Left lung (tissue), 10 donors: Measurements from ENCODE around the gene BNC2. TPM values are rescaled to one million over a fixed set of nuclear protein-coding genes. Genes with fewer than 3 reads are reported as not detected.

Source experiments
- ATAC-seq: fragments of 200-7000 bp; cut with Tn5 transposase; one replicate; pipeline ENCODE4 v1.9.1; 2020; ENCODE audit warnings: moderate library complexity
- DNase-seq, 4 donors: peaks; one replicate each; pipeline ENCODE4 v3.0.0-alpha.2; 2013 to 2020
- H3K27ac ChIP-seq, 2 donors: fragments of 200-600 bp; sonication (generic) in 1 of 2; one replicate each; pipeline versions ENCODE4 v1.5.0 to v1.8.0; 2020 to 2021
- H3K27me3 ChIP-seq, 2 donors: fragments of 200-600 bp; sonication (generic) in 1 of 2; one replicate each; pipeline versions ENCODE4 v1.5.0 to v1.8.0; 2020 to 2021
- H3K36me3 ChIP-seq, 2 donors: fragments of 200-600 bp; sonication (generic) in 1 of 2; one replicate each; pipeline versions ENCODE4 v1.5.0 to v1.8.0; 2020 to 2021
- H3K4me1 ChIP-seq, 2 donors: fragments of 200-600 bp; one replicate each; pipeline ENCODE4 v1.8.0; 2021
- H3K4me3 ChIP-seq, 2 donors: fragments of 200-600 bp; sonication (generic) in 1 of 2; one replicate each; pipeline versions ENCODE4 v1.5.0 to v1.8.0; 2020 to 2021; ENCODE audit warnings: mild to moderate bottlenecking in 1 of 2
- H3K9me3 ChIP-seq, 2 donors: fragments of 200-600 bp; sonication (generic) in 1 of 2; one replicate each; pipeline versions ENCODE4 v1.5.0 to v1.8.0; 2020 to 2021
- intact Hi-C, 2 donors: fragments of 100-400 bp; cut with DNase I; formaldehyde crosslinking; loops; one replicate each; pipeline versions ENCODE4 v1.11.2 to v1.14.2; 2022
- polyA plus RNA-seq, 6 donors: library from polyadenylated mRNA; unstranded; fragments of 120-200 nt; gene quantifications; one replicate each; pipeline ENCODE4 v1.2.1, GENCODE V29; 2013; ENCODE audit not compliant: insufficient read length in 6 of 6
- total RNA-seq, 2 donors: library from RNA; stranded (reverse); fragmentation: NEBNext Ultra II Directional; extraction: Animal tissue kit (Norgen Biotek cat#: 25700); gene quantifications; one replicate each; pipeline ENCODE4 v1.2.1, GENCODE V29; 2021
- TF ChIP-seq, protein P1 (sequence below), 2 donors: fragments of 200-600 bp; sonication (generic) in 1 of 2; IDR thresholded peaks; one replicate each; pipeline versions ENCODE4 v1.5.0 to v1.8.0; 2021; ENCODE audit warnings: antibody characterized with exemption in 2 of 2
- donor health status: DM: no; HTN: yes; CAD: no.
- donor health status: DM: no; HTN: no; CAD: no.

Gene BNC2
- total and polyA plus RNA-seq, 8 donors: 9.6 to 19.3 (median 12.9) TPM

GRCh38 chr9:16864649-16865434 lies 5.6 kb downstream of the BNC2 start:
- Histone ChIP-seq H3K27ac (peak overlapping the region in 1 of 2 donors; percentile 48), H3K27me3 (peaks cover 0 to 26% of the 10 kb centered on the region in 2 donors), H3K4me3 (no peak overlapping the region), H3K4me1 (peaks cover 0 to 6% of the 10 kb centered on the region in 2 donors), H3K9me3 (no peaks in the 10 kb centered on the region), H3K36me3 (no peaks in the 10 kb centered on the region)
- intact Hi-C loops: no loop called here
- no peak for DNase-seq
- ATAC-seq: no peak
- TF ChIP-seq, protein P1, sequence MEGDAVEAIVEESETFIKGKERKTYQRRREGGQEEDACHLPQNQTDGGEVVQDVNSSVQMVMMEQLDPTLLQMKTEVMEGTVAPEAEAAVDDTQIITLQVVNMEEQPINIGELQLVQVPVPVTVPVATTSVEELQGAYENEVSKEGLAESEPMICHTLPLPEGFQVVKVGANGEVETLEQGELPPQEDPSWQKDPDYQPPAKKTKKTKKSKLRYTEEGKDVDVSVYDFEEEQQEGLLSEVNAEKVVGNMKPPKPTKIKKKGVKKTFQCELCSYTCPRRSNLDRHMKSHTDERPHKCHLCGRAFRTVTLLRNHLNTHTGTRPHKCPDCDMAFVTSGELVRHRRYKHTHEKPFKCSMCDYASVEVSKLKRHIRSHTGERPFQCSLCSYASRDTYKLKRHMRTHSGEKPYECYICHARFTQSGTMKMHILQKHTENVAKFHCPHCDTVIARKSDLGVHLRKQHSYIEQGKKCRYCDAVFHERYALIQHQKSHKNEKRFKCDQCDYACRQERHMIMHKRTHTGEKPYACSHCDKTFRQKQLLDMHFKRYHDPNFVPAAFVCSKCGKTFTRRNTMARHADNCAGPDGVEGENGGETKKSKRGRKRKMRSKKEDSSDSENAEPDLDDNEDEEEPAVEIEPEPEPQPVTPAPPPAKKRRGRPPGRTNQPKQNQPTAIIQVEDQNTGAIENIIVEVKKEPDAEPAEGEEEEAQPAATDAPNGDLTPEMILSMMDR (IDR thresholded peaks at IDR 0.05): no peak

GRCh38 chr9:16848179-16848578 lies 22.3 kb downstream of the BNC2 start:
- TF ChIP-seq, protein P1 (IDR thresholded peaks at IDR 0.05): no peak
- Histone ChIP-seq H3K27ac (no peak overlapping the region), H3K27me3 (no peaks in the 10 kb centered on the region), H3K4me3 (no peak overlapping the region), H3K4me1 (no peaks in the 10 kb centered on the region), H3K9me3 (no peaks in the 10 kb centered on the region), H3K36me3 (no peaks in the 10 kb centered on the region)
- no peak for ATAC-seq
- no peak for DNase-seq
- intact Hi-C loops: no loop called here

DNA sequence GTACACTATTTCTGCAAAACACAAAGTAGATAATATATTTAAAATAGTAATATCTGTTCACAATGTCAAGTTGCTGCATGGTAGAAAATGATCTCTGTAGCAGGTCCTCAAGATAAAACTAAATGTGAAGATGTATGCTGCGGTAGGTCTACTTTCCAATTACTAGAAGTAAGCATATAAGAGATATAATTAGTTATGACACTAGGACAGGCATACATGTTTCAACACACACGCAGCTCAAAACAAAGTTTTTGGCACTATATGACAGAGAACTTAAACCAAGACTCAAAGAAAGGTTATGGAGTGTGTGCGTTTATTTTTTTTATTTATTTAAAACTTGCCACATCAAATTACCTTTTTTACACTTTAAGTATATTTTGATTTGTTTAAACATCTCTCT lies 23.5 kb downstream of the BNC2 start:
- Histone ChIP-seq H3K9me3 (no peaks in the 10 kb centered on the region), H3K4me3 (no peak overlapping the region), H3K27me3 (no peaks in the 10 kb centered on the region), H3K4me1 (no peaks in the 10 kb centered on the region), H3K27ac (no peak overlapping the region), H3K36me3 (no peaks in the 10 kb centered on the region)
- TF ChIP-seq, protein P1 (IDR thresholded peaks at IDR 0.05): no peak
- no peak for ATAC-seq
- no peak for DNase-seq
- intact Hi-C loops: no loop called here

GRCh38 chr9:16846367-16846766 lies 24.1 kb downstream of the BNC2 start:
- Histone ChIP-seq H3K27ac (no peak overlapping the region), H3K36me3 (no peaks in the 10 kb centered on the region), H3K4me1 (no peaks in the 10 kb centered on the region), H3K27me3 (no peaks in the 10 kb centered on the region), H3K9me3 (no peaks in the 10 kb centered on the region), H3K4me3 (no peak overlapping the region)
- TF ChIP-seq, protein P1 (IDR thresholded peaks at IDR 0.05): no peak
- intact Hi-C loops: no loop called here
- ATAC-seq: no peak
- no peak for DNase-seq

GRCh38 chr9:16834817-16835216 lies 35.7 kb downstream of the BNC2 start:
- H3K27ac ChIP-seq: no peak overlapping the region
- TF ChIP-seq, protein P1 (IDR thresholded peaks at IDR 0.05): no peak

More at GRCh38 chr9:16834817-16835216, 35.7 kb downstream of the BNC2 start:
- Histone ChIP-seq H3K9me3 (no peaks in the 10 kb centered on the region), H3K27me3 (peaks cover 0 to 1% of the 10 kb centered on the region in 2 donors), H3K4me3 (no peak overlapping the region), H3K4me1 (no peaks in the 10 kb centered on the region), H3K36me3 (no peaks in the 10 kb centered on the region)
- DNase-seq (no peak), ATAC-seq (no peak)
- intact Hi-C loops: no loop called here
